Neutrophil (primary cell): ENCODE data around the gene KRT39.

Experiments used
- H3K27ac ChIP-seq: fragments of 200-600 bp; sonication (generic); 2 replicates; pipeline ENCODE4 v1.5.1; 2016; ENCODE audit warnings: mild to moderate bottlenecking, moderate library complexity
- H3K27me3 ChIP-seq: fragments of 200-600 bp; sonication (generic); 2 replicates; pipeline ENCODE4 v1.6.0; 2016; ENCODE audit warnings: mild to moderate bottlenecking
- H3K36me3 ChIP-seq: fragments of 200-600 bp; sonication (generic); 2 replicates; pipeline ENCODE4 v1.5.1; 2017
- H3K4me1 ChIP-seq, 2 experiments: fragments of 200-600 bp in 1 of 2; sonication (generic) in 1 of 2; 1 replicate in 1 of 2; 2 replicates in 1 of 2; pipeline versions ENCODE4 v1.5.1 to v1.6.1; 2013 to 2016; ENCODE audit warnings: low read depth in 1 of 2, low read length in 1 of 2, mild to moderate bottlenecking in 1 of 2, moderate library complexity in 1 of 2; ENCODE audit not compliant: control insufficient read depth in 1 of 2, insufficient read depth in 1 of 2
- H3K4me3 ChIP-seq, 2 experiments: fragments of 200-600 bp in 1 of 2; sonication (generic) in 1 of 2; 1 replicate in 1 of 2; 2 replicates in 1 of 2; pipeline ENCODE4 v1.5.1; 2013 to 2016; ENCODE audit warnings: low read depth in 1 of 2, low read length in 1 of 2, mild to moderate bottlenecking in 1 of 2, moderate library complexity in 1 of 2
- H3K9me3 ChIP-seq: fragments of 200-600 bp; sonication (generic); 2 replicates; pipeline ENCODE4 v1.5.1; 2016
- TF ChIP-seq, protein P1 (sequence below): fragments of 200-600 bp; sonication (generic); IDR thresholded peaks from 2 replicates; pipeline ENCODE4 v1.5.1; 2016; ENCODE audit warnings: antibody characterized with exemption

KRT39 gene

DNA sequence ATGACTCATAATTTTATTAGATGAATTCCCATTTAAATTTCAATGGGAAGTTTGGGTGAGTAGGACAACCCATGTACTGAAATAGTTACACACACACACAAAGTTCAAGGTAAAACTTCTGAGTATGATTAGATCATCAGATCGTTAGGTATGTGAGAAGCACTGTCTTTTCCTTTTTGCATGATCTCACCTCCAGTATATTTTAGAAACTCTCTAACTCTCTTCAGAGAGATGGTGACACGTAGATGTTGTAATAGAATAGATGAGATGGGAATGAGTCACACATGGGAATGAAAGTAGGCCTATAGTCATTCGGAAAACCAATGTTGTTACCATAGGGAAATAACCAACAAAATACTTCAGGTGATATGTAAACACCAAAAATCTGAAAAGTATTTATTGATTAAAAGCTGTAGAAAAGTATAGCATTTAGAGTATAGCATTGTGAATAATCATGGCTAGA is 51.5 kb downstream of the KRT39 start:
- peaks cover 45 to 57% of the 10 kb centered on the region in 2 experiments for H3K4me1 ChIP-seq
- TF ChIP-seq, protein P1, sequence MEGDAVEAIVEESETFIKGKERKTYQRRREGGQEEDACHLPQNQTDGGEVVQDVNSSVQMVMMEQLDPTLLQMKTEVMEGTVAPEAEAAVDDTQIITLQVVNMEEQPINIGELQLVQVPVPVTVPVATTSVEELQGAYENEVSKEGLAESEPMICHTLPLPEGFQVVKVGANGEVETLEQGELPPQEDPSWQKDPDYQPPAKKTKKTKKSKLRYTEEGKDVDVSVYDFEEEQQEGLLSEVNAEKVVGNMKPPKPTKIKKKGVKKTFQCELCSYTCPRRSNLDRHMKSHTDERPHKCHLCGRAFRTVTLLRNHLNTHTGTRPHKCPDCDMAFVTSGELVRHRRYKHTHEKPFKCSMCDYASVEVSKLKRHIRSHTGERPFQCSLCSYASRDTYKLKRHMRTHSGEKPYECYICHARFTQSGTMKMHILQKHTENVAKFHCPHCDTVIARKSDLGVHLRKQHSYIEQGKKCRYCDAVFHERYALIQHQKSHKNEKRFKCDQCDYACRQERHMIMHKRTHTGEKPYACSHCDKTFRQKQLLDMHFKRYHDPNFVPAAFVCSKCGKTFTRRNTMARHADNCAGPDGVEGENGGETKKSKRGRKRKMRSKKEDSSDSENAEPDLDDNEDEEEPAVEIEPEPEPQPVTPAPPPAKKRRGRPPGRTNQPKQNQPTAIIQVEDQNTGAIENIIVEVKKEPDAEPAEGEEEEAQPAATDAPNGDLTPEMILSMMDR = no peak
- H3K36me3 ChIP-seq = peaks cover 34% of the 10 kb centered on the region
- no peaks in the 10 kb centered on the region for H3K9me3 ChIP-seq
- H3K27me3 ChIP-seq = no peaks in the 10 kb centered on the region
- no peak overlapping the region for H3K4me3 ChIP-seq
- no peak overlapping the region for H3K27ac ChIP-seq

DNA sequence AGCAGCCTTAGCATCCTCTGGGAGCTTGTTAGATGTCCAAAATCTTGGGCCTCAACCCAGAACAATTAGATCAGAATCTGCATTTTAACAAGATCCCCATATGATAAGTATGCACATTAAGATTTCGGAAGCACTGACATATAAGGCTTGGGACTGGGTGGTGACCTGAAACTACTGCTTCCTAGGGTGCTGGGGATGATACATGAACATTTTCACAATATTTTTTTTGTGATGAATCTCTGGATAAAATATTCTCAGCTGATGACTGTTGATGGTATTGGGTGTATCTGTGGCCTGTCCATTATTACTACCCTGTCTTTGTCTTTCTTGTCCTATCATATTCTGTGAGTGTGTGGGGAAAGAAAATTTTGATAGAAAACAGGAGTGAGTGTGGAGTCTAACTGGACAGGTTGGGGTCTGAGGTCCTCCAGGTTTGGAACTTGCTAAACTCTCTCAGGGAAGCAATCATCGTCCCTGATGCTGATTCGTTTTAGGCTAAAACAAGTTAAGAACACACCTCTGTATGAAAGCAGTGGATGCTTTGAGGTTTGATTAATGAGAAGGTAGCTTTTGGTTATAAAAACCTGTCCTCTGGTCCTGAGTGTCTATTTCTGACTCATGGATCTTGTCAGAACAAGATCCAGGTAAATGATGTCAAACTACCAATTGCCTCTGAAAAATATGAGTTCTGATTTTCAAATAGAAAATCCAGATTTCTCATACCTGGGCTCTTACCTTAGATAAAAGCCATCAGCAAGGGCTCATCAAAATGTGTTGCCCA is 52.5 kb downstream of the KRT39 start:
- peak overlapping the region; percentile 90 for H3K27ac ChIP-seq
- H3K4me3 ChIP-seq = no peak overlapping the region
- peaks cover 55 to 67% of the 10 kb centered on the region in 2 experiments for H3K4me1 ChIP-seq
- peaks cover 27% of the 10 kb centered on the region for H3K36me3 ChIP-seq
- no peaks in the 10 kb centered on the region for H3K9me3 ChIP-seq
- H3K27me3 ChIP-seq = no peaks in the 10 kb centered on the region
- TF ChIP-seq, protein P1 = no peak

DNA sequence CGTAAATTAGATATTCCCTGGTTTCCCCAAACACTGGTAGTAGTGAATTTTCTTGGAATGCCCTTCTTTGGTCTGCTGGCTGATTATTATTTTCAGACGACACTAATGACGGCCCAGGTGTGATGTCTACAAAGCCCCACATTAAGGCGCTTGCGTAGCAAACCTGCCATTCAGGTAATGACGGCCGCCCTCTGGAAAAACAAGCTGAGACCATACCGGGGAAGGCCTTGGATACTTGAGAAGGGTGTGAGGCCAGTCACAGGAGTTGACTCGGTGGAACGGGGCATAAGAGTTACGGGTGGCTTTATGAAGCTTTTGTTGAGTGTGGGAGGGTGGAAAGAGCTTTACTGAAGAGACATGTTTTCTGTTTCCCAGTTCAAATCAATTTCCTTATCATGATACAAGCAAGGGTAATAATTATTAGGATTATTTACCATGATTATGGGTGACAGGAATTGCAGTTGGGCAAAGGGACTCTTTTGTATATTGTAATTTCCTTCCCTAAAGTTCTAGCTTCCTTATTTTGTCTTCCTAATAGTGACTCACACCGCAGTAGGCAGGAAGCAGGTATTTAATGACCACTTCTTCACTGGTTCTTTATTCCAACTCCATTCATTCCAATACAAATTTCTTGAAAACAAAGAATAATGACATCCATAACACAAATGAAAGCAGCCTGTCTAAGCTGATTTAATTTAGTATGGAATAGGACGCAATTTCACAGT is 54.1 kb downstream of the KRT39 start:
- Histone ChIP-seq H3K36me3 (peaks cover 23% of the 10 kb centered on the region), H3K9me3 (no peaks in the 10 kb centered on the region), H3K4me1 (peaks cover 61 to 69% of the 10 kb centered on the region in 2 experiments), H3K4me3 (no peak overlapping the region), H3K27me3 (no peaks in the 10 kb centered on the region), H3K27ac (peak overlapping the region; percentile 90)
- TF ChIP-seq, protein P1 = no peak

DNA sequence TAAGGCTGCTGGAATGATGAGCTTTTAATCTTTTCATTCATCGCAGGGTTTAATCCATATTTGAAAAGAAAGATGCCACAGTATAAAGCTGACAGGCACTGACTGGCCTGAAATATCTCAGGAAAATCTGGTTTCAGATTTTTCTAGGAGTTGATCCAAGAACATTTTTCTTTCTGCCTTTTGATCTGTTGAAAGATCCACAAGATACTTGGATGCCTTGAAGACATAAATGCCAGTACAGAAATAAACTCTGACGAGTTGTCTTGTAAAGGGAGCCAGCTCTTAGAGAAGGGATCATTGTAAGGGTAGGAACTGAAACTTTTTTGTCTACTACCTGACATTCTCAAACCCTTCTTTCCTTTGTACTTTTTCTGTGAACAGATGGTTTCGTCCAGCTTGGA is 56.3 kb downstream of the KRT39 start:
- TF ChIP-seq, protein P1 = no peak
- no peak overlapping the region for H3K4me3 ChIP-seq
- H3K27me3 ChIP-seq = peaks cover 13% of the 10 kb centered on the region
- H3K27ac ChIP-seq = peak overlapping the region; percentile 90
- H3K36me3 ChIP-seq = peaks cover 9% of the 10 kb centered on the region
- no peaks in the 10 kb centered on the region for H3K9me3 ChIP-seq
- H3K4me1 ChIP-seq = peaks cover 61 to 63% of the 10 kb centered on the region in 2 experiments

DNA sequence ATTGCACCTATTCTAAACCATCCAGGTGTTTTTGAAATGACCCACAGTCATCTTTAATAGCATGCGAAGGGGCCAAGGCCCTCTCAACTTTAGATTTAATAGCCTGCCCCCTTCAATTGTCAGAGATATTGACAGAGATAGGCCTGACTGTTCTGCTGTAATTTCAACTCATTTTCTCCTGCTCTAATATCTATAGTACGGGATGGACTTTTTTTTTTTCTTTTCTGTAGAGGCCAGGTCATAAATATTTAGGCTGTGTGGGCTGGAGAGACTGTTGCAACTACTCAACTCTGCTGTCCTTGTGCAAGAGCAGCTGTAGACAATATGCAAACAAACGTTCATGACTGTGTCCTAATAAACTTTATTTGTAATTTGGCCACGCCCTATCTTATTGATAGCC is 57.0 kb downstream of the KRT39 start:
- peak overlapping the region; percentile 90 for H3K27ac ChIP-seq
- H3K9me3 ChIP-seq = no peaks in the 10 kb centered on the region
- peak overlapping the region in 1 of 2 experiments; percentile 14 for H3K4me3 ChIP-seq
- H3K36me3 ChIP-seq = peaks cover 5% of the 10 kb centered on the region
- TF ChIP-seq, protein P1 = no peak
- H3K4me1 ChIP-seq = peaks cover 57 to 60% of the 10 kb centered on the region in 2 experiments
- peaks cover 20% of the 10 kb centered on the region for H3K27me3 ChIP-seq
